Thoracic aorta (tissue), 2 donors: Measurements from ENCODE around the gene G6PD. TPM values are rescaled to one million over a fixed set of nuclear protein-coding genes. Genes with fewer than 3 reads are reported as not detected.

ENCODE experiments used
- ATAC-seq: fragments of 150-250 bp; one replicate; pipeline ENCODE4 v1.8.0; 2017; ENCODE audit warnings: low read depth; ENCODE audit not compliant: insufficient number of reproducible peaks, low FRiP score
- DNase-seq: peaks from one replicate; pipeline ENCODE4 v3.0.0-alpha.2; 2020; ENCODE audit warnings: low spot score
- H3K27ac ChIP-seq, 2 donors: fragments of 200-600 bp; sonication (generic); 1 replicate in 1 of 2; 2 replicates in 1 of 2; pipeline ENCODE4 v1.5.1; 2016; ENCODE audit warnings: mild to moderate bottlenecking in 2 of 2, moderate library complexity in 2 of 2
- H3K27me3 ChIP-seq: fragments of 200-600 bp; sonication (generic); replicated peaks from 2 replicates; pipeline ENCODE4 v1.6.0; 2016; ENCODE audit warnings: mild to moderate bottlenecking; ENCODE audit not compliant: insufficient read depth
- H3K36me3 ChIP-seq: fragments of 200-600 bp; sonication (generic); one replicate; pipeline ENCODE4 v1.5.1; 2016
- H3K4me1 ChIP-seq, 2 donors: fragments of 200-600 bp; sonication (generic); 1 replicate in 1 of 2; 2 replicates in 1 of 2; pipeline versions ENCODE4 v1.5.1 to v1.6.0; 2016; ENCODE audit warnings: low read depth in 2 of 2, mild to moderate bottlenecking in 1 of 2; ENCODE audit not compliant: control insufficient read depth in 1 of 2
- H3K4me3 ChIP-seq: fragments of 200-600 bp; sonication (generic); 2 replicates; pipeline ENCODE4 v1.5.1; 2016; ENCODE audit warnings: mild to moderate bottlenecking
- H3K9me3 ChIP-seq: fragments of 200-600 bp; sonication (generic); 2 replicates; pipeline ENCODE4 v1.5.1; 2016
- CTCF ChIP-seq: fragments of 200-600 bp; sonication (generic); IDR thresholded peaks from one replicate; pipeline ENCODE4 v1.5.1; 2019; ENCODE audit warnings: antibody characterized with exemption
- total RNA-seq, 2 donors: library from RNA; depleted of rRNA; stranded (reverse); fragments of >200 nt; gene quantifications; one replicate each; pipeline versions ENCODE4 v1.1.0 to v1.2.3, GENCODE V29; 2016

Gene G6PD
- total RNA-seq, 2 donors from 2014 or later: 67.3 to 70.1 TPM

- no peak overlapping the region for H3K27ac ChIP-seq
- no peaks in the 10 kb centered on the region for H3K27me3 ChIP-seq
- no peak overlapping the region for H3K4me3 ChIP-seq
- peaks cover 3 to 41% of the 10 kb centered on the region in 2 donors for H3K4me1 ChIP-seq
- TF ChIP-seq CTCF: no peak
- peaks cover 5% of the 10 kb centered on the region for H3K36me3 ChIP-seq
- ATAC-seq: no peak
- no peak for DNase-seq
- no peaks in the 10 kb centered on the region for H3K9me3 ChIP-seq
These were observed 58.1 kb downstream of the G6PD start for GRCh38 chrX:154488336-154489075.

GRCh38 chrX:154487518-154488290 is 58.9 kb downstream of the G6PD start:
- Histone ChIP-seq H3K4me1 (peaks cover 3 to 41% of the 10 kb centered on the region in 2 donors), H3K4me3 (no peak overlapping the region), H3K36me3 (peaks cover 5% of the 10 kb centered on the region), H3K27ac (peak overlapping the region; percentile 52 to 55), H3K9me3 (no peaks in the 10 kb centered on the region), H3K27me3 (no peaks in the 10 kb centered on the region)
- DNase-seq: no peak
- TF ChIP-seq CTCF: no peak
- ATAC-seq: no peak

- Histone ChIP-seq H3K27ac (peak within 1 kb of the TSS; percentile 52 to 77), H3K4me1 (peaks cover 3 to 41% of the 10 kb centered on the region in 2 donors), H3K36me3 (peaks cover 5% of the 10 kb centered on the region), H3K9me3 (no peaks in the 10 kb centered on the region), H3K4me3 (peak within 1 kb of the TSS; percentile 78), H3K27me3 (no peaks in the 10 kb centered on the region)
- DNase-seq (peak; percentile 30), ATAC-seq (no peak)
- no peak for TF ChIP-seq CTCF
These were observed 60.0 kb downstream of the G6PD start, which contains the start of gene UBL4A for GRCh38 chrX:154486396-154487207. Gene UBL4A, minus strand, starts transcription at chrX:154486615. Its CDS starts 31 bp downstream, at chrX:154486584.

GRCh38 chrX:154486052-154486395 is 60.6 kb downstream of the G6PD start:
- Histone ChIP-seq H3K4me3 (peak overlapping the region; percentile 78), H3K27me3 (no peaks in the 10 kb centered on the region), H3K27ac (peak overlapping the region; percentile 38 to 77), H3K9me3 (no peaks in the 10 kb centered on the region), H3K36me3 (peaks cover 5% of the 10 kb centered on the region), H3K4me1 (peaks cover 3 to 41% of the 10 kb centered on the region in 2 donors)
- ATAC-seq: no peak
- no peak for DNase-seq
- no peak for TF ChIP-seq CTCF
